Osteocyte (in vitro differentiated cells): Measurements from ENCODE around the gene BCL2A1. TPM values are rescaled to one million over a fixed set of nuclear protein-coding genes. Genes with fewer than 3 reads are reported as not detected.
A peak's percentile ranks its signal among the peaks of the same experiment; 100 is the strongest.

Experiments used
- DNase-seq: peaks from one replicate; pipeline ENCODE4 v3.0.0; 2021; ENCODE audit warnings: mixed read lengths; ENCODE audit not compliant: unreplicated experiment; ENCODE audit errors: extremely low spot score
- H3K27ac Mint-ChIP-seq: one replicate; pipeline ENCODE4 v1.8.0; 2021; ENCODE audit warnings: mild to moderate bottlenecking, mixed read lengths; ENCODE audit not compliant: unreplicated experiment
- H3K27me3 Mint-ChIP-seq: one replicate; pipeline ENCODE4 v1.8.0; 2021; ENCODE audit warnings: mixed read lengths; ENCODE audit not compliant: unreplicated experiment
- H3K36me3 Mint-ChIP-seq: one replicate; pipeline ENCODE4 v1.8.0; 2021; ENCODE audit warnings: mixed read lengths; ENCODE audit not compliant: unreplicated experiment
- H3K4me1 Mint-ChIP-seq: one replicate; pipeline ENCODE4 v1.8.0; 2021; ENCODE audit warnings: mixed read lengths; ENCODE audit not compliant: unreplicated experiment
- H3K4me3 Mint-ChIP-seq: one replicate; pipeline ENCODE4 v1.8.0; 2021; ENCODE audit warnings: mild to moderate bottlenecking, moderate library complexity, mixed read lengths; ENCODE audit not compliant: unreplicated experiment
- H3K9me3 Mint-ChIP-seq: one replicate; pipeline ENCODE4 v1.8.0; 2021; ENCODE audit warnings: mixed read lengths; ENCODE audit not compliant: unreplicated experiment
- CTCF ChIP-seq: fragments of 200-600 bp; sonication (generic); IDR thresholded peaks from 2 replicates; pipeline ENCODE4 v1.5.0; 2021; ENCODE audit warnings: antibody characterized with exemption, mild to moderate bottlenecking, moderate library complexity
- total RNA-seq: library from RNA; stranded (reverse); gene quantifications from 2 replicates; pipeline ENCODE4 v1.2.1, GENCODE V29; 2021

BCL2A1 gene
- total RNA-seq, 1 donor from 2014 or later: not detected

DNA sequence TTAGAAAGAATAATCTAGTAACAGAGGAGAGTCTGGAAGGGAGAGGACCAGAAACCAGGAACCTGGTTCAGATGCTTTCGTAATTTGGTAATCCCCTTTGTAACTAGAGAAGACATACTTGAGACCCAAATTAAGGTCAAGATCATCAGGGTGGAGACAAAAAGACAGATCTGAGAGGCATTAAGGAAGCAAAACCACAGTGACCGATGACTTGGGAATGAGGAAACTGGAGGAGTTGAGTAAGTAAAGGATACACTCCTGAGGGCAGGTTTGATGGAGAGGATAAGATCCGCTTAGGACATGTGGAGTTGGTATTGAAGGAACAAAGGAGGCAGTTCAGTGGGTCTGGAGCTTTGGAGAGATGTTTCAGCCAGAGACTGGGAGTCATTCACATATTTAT, 23.6 kb upstream of the BCL2A1 start:
- Mint-ChIP-seq H3K4me1 (no peaks in the 10 kb centered on the region), H3K36me3 (no peaks in the 10 kb centered on the region), H3K27ac (no peak overlapping the region), H3K27me3 (peaks cover 12% of the 10 kb centered on the region), H3K4me3 (no peak overlapping the region), H3K9me3 (no peaks in the 10 kb centered on the region)
- DNase-seq: no peak
- TF ChIP-seq CTCF: no peak

DNA sequence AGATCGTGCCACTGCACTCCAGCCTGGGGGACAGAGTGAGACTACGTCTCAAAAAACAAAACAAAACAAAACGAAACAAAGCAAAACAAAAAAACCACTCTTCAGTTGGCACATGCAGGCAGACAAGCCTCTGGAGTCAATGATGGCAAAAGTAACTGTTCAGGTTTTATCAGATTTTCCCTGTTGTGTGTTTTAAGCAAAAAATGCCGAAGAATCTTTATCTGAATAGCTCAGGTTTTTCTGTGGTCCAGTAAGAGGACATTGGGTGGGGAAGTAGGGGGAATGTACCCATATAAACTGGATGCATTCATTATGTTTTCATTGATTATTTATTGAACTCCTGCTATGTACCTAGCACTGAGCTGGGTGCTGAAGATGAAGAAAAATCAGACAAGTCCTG, 20.8 kb upstream of the BCL2A1 start:
- TF ChIP-seq CTCF: no peak
- Mint-ChIP-seq H3K4me1 (no peaks in the 10 kb centered on the region), H3K9me3 (no peaks in the 10 kb centered on the region), H3K27me3 (peaks cover 24% of the 10 kb centered on the region), H3K4me3 (no peak overlapping the region), H3K36me3 (no peaks in the 10 kb centered on the region), H3K27ac (no peak overlapping the region)
- no peak for DNase-seq

GRCh38 chr15:79990997-79991334, 20.0 kb upstream of the BCL2A1 start:
- Mint-ChIP-seq H3K4me3 (no peak overlapping the region), H3K27me3 (peaks cover 24% of the 10 kb centered on the region), H3K4me1 (no peaks in the 10 kb centered on the region), H3K9me3 (no peaks in the 10 kb centered on the region), H3K27ac (no peak overlapping the region), H3K36me3 (no peaks in the 10 kb centered on the region)
- no peak for TF ChIP-seq CTCF
- peak; percentile 62 for DNase-seq

- DNase-seq: peak; percentile 64
- Mint-ChIP-seq H3K4me1 (no peaks in the 10 kb centered on the region), H3K9me3 (no peaks in the 10 kb centered on the region), H3K36me3 (no peaks in the 10 kb centered on the region), H3K4me3 (no peak overlapping the region), H3K27ac (no peak overlapping the region), H3K27me3 (peaks cover 24% of the 10 kb centered on the region)
- TF ChIP-seq CTCF: no peak
These were observed 19.4 kb upstream of the BCL2A1 start for GRCh38 chr15:79990280-79990996.

GRCh38 chr15:79989682-79990081, 18.7 kb upstream of the BCL2A1 start:
- no peaks in the 10 kb centered on the region for H3K9me3 Mint-ChIP-seq
- no peak for TF ChIP-seq CTCF
- H3K27ac Mint-ChIP-seq: no peak overlapping the region
- H3K4me1 Mint-ChIP-seq: no peaks in the 10 kb centered on the region
- peaks cover 22% of the 10 kb centered on the region for H3K27me3 Mint-ChIP-seq
- no peak overlapping the region for H3K4me3 Mint-ChIP-seq
- H3K36me3 Mint-ChIP-seq: no peaks in the 10 kb centered on the region
- DNase-seq: peak; percentile 56
